Left renal pelvis (tissue), 4 donors: ENCODE results near the gene PPP6C. TPM values are rescaled to one million over a fixed set of nuclear protein-coding genes. Genes with fewer than 3 reads are reported as not detected.
A peak's percentile ranks its signal among the peaks of the same experiment; 100 is the strongest.
"Not testable (repeated sequence)": the region's sequence is repeated elsewhere in the genome, so short reads cannot be mapped to it uniquely, and the experiment has no call there.

Experiments
- DNase-seq, 4 donors: peaks; one replicate each; pipeline ENCODE4 v3.0.0-alpha.2; 2013; ENCODE audit warnings: low read depth in 4 of 4, low spot score in 3 of 4
- polyA plus RNA-seq, 4 donors: library from polyadenylated mRNA; unstranded; fragments of 120-200 nt; gene quantifications; one replicate each; pipeline ENCODE4 v1.2.1, GENCODE V29; 2013; ENCODE audit not compliant: insufficient read length in 4 of 4

Gene PPP6C
- polyA plus RNA-seq, result 10 to 100 TPM; 45.3 to 66.4 (median 54.4) TPM

- peak; percentile 83 to 92 (median 88) for DNase-seq
Measured at GRCh38 chr9:125189361-125190289, at the start of gene PPP6C. Gene PPP6C (minus strand): TSS chr9:125189803. CDS start chr9:125189718, 85 bp downstream.

GRCh38 chr9:125238915-125239446, 49.4 kb upstream of the PPP6C start:
- no peak for DNase-seq

GRCh38 chr9:125238127-125238914, 48.7 kb upstream of the PPP6C start:
- no peak for DNase-seq

- not testable (repeated sequence) for DNase-seq
Measured at GRCh38 chr9:125236520-125237159, 47.0 kb upstream of the PPP6C start.

- DNase-seq, result no peak
Measured at GRCh38 chr9:125235804-125236519, 46.4 kb upstream of the PPP6C start.

- not testable (repeated sequence) for DNase-seq
Measured at GRCh38 chr9:125234099-125234498, 44.5 kb upstream of the PPP6C start.

GRCh38 chr9:125233678-125234077, 44.1 kb upstream of the PPP6C start:
- DNase-seq, result no peak

GRCh38 chr9:125227761-125228160, 38.2 kb upstream of the PPP6C start:
- no peak for DNase-seq

- not testable (repeated sequence) for DNase-seq
Measured at GRCh38 chr9:125224858-125225257, 35.3 kb upstream of the PPP6C start.

GRCh38 chr9:125218621-125219020, 29.0 kb upstream of the PPP6C start:
- DNase-seq, result no peak

GRCh38 chr9:125214186-125214585, 24.6 kb upstream of the PPP6C start:
- no peak for DNase-seq

GRCh38 chr9:125204477-125204876, 14.9 kb upstream of the PPP6C start:
- DNase-seq, result no peak

GRCh38 chr9:125202846-125203618, 13.4 kb upstream of the PPP6C start:
- DNase-seq, result no peak

GRCh38 chr9:125200216-125201047, 10.8 kb upstream of the PPP6C start, which contains the start of gene RABEPK:
Gene RABEPK (plus strand): TSS chr9:125200542. CDS start chr9:125203014, 2,472 bp downstream.
- DNase-seq, result peak; percentile 86 to 89 (median 89)

GRCh38 chr9:125195591-125195990, 6.0 kb upstream of the PPP6C start:
- DNase-seq, result not testable (repeated sequence)

- not testable (repeated sequence) for DNase-seq
Measured at GRCh38 chr9:125194466-125194865, 4.9 kb upstream of the PPP6C start.

GRCh38 chr9:125190361-125190801, 778 bp upstream of the PPP6C start:
- DNase-seq, result no peak

- DNase-seq, result no peak
Measured at GRCh38 chr9:125189011-125189360, 617 bp downstream of the PPP6C start.
